ENCODE results near the gene PXYLP1.

DNA sequence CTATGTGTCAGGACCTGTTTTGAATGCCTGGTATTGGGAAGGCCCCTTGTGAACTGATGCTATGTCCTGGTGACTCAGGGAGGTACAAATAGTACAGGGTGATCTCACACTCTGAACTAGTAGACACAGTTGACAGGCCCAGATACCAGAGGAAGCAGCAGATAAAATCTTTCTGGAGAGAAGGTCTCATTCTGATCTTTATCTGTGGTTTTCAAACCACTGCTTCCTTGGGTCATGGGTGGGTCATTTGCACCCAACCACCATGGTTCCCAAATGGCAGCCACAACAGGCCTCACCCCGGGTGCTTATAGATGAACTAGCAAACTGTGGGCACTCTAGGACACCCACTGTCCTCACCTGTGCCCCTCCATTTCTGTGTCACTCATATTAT, 43.4 kb downstream of the PXYLP1 start:
- TF ChIP-seq SP1 (IDR thresholded peaks at IDR 0.05; ENCODE audit: low read depth, low read length) (no peak), SREBF2 (IDR thresholded peaks at IDR 0.05; ENCODE audit: low read length) (no peak), POLR2A (IDR thresholded peaks at IDR 0.05; ENCODE audit: low read depth, low read length) (no peak), NFYB (IDR thresholded peaks at IDR 0.05; ENCODE audit: insufficient read depth, low read depth, low read length) (no peak), FOS (IDR thresholded peaks at IDR 0.05; ENCODE audit: borderline replicate concordance, extremely low read depth, insufficient read length) (no peak), CHD1 (IDR thresholded peaks at IDR 0.05; ENCODE audit: low read depth, low read length) (no peak)
- TF ChIP-seq, protein P1, sequence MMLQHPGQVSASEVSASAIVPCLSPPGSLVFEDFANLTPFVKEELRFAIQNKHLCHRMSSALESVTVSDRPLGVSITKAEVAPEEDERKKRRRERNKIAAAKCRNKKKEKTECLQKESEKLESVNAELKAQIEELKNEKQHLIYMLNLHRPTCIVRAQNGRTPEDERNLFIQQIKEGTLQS (IDR thresholded peaks at IDR 0.05; ENCODE audit: borderline replicate concordance, extremely low read depth, low read depth, low read length): no peak

All from GM12878 (cell line).